NCI-H345 treated with DMSO at 0.1 percent for 48 hours (cell line): ENCODE data around the gene RALGPS1.

Experiments
- DNase-seq: peaks from one replicate; lab custom pipeline; 2025; ENCODE audit not compliant: unreplicated experiment; lab: John Stamatoyannopoulos, UW

Gene RALGPS1

DNA sequence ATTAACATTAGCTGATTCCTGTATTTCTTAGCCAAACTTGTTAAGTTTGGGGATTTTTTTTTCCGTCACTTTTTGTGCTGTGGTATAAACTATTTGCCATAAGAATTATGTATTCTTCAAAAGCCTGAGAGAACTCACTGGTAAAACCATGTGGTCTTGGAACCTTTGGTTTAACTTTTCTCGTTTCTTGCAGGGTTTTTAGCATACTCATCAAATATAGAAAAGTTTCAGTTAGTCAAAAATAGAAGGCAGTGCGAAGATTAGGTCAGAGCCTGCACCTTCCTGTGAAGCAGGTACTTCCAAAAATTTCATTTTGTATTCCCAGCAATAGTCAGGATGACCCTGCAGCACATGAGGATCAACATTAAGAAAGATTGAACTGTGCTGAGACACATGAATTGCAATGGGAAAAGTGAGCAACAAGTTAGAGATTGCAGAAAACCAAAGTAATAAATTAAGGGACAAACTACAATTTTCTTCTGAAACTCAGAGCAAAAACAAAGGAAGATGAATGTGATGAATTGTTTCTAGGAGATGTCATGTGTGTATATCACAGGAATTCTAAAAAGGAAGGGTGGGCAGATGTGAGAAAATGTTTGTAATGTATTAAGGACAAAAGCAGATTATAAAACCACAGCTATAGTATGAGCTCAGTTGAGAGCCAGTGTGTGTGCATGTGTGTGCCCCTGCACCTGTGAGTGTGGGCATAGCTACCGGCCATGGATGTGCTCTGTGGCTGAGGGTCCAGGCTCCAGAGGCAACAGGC lies 105.6 kb downstream of the RALGPS1 start:
- no peak for DNase-seq

DNA sequence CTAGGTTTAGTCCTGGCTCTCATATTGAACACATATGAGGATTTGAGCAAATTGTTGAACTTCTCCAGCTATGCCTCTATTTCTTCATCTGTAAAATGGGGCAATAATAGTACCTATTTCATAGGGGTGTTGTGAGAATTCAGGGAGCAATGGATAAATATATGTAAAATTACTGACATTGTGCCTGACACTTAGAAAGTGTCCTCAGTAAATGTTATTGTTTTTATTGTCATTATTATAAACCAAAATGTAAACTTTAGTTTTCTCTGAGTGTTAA lies 106.2 kb downstream of the RALGPS1 start:
- DNase-seq, result no peak

DNA sequence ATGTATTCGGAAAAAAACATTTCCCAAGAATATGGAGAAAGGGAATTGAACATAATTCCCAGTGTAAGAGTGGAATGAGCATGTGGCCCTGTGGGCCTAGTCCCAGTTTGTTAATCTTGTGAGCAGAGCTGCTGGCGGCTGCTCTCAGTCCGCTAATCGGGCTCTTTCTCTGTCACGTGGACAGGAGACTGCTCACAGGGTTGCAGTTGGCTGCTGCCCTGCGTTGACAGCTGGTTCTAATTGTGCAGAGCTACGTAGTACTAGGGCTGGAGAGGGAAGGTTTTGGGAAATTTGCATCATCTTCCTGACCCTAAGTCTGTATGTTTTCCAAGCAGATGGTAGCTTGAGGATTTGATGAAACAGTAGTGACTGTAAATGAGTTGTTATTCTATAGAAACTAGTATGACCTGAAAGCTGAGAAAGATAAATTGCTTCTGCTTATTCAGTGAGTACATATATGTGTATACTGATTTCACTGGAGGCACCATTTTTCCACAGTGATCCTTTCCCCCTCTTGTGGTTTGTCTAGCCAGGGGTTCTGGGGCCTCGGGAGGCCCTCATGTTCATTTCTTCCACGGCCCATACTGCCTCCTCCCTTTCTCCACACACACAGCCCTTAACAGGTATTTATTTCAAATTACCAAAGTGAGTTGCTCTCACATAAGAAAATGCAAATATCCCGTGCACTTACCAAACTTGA lies 107.2 kb downstream of the RALGPS1 start:
- no peak for DNase-seq

DNA sequence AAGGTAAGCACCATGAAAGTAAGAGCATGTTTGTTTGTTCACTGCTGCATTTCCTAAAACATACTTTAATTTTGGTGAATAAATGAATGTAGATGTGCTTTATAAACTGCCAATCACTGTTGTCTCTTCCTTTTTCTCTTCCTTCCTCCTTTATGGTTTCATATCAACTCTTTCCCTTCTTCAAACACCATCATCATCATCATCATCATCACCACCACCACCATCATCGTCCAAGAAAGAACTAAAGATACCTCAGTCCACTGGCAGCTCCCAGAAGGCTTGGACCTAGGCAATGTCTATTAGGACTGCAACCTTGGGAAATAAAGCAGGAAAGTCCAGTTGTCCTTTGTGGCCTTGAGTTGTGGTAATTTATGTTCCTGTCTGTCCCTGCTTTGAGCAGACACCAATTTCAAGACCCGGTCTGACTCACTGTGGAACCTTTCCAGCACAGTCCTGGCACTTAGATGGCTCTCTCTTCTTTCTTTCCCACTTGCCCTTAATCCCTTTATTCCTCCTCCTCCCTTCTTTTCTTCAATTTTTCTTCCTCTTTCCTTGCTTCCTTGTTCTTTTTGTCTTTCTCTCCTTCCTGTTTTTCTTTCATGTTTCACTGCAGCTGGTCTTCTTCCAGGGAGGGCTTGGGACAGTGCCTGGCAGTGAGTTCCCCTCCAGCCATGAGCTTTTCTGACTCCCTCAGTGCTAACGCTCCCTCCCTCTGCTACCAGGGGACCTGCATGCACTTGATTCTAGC lies 108.5 kb downstream of the RALGPS1 start:
- no peak for DNase-seq

DNA sequence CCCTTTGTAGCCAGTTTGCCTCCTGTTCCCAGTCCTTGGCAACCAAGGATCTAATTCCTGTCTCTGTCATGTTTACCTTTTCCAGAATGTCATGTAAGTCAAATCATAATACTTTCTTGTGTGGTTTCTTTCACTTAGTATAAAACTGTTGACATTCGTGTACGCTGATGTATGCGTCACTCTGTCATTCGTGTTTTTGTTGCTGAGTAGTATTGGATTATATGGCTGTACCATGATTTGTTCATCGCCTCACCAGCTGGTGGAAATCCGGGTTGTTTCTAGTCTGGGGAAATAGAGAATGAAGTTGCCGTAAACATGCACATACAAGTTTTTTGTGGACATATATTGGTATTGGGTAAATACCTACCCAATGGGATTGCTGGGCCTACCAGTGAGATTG lies 110.5 kb downstream of the RALGPS1 start:
- no peak for DNase-seq

DNA sequence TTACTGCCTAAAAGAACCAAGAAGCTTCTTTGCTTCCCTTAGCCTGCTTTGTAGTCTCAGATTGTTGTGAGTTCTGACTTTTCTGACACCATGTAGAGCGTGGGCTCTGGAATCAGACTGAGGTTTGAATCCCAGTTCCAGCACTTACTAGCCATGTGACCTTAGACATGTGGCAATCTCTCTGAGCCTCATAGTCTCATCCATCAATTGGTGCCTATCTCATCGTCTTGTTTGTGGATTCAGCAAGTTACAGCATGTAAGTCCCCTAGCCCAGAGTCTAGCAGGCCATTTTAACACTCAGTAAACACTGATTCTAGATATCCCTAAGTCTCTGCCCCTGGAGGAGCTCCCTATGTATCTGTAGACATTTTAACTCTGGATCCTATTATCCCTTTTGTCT lies 113.1 kb downstream of the RALGPS1 start:
- no peak for DNase-seq

DNA sequence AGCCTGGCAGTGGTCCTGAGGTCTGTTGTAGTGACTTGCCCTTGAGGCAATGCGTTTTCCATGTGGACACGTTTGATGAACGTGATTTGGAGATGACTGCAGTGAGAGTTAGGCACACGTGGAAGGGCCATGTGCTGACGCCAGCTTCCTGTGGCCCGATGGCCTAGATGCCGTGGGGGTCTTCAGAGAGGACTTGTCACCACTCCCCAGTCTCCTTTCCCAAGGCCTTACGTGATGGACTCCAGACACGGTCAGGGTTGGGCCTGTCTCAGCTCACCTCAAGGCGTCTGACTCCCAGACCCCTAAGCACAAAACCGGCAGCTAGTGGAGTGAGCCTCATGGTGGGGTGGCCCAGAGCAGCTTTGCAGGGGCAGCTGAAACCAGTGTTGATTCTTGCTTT lies 115.0 kb downstream of the RALGPS1 start:
- DNase-seq, result no peak

DNA sequence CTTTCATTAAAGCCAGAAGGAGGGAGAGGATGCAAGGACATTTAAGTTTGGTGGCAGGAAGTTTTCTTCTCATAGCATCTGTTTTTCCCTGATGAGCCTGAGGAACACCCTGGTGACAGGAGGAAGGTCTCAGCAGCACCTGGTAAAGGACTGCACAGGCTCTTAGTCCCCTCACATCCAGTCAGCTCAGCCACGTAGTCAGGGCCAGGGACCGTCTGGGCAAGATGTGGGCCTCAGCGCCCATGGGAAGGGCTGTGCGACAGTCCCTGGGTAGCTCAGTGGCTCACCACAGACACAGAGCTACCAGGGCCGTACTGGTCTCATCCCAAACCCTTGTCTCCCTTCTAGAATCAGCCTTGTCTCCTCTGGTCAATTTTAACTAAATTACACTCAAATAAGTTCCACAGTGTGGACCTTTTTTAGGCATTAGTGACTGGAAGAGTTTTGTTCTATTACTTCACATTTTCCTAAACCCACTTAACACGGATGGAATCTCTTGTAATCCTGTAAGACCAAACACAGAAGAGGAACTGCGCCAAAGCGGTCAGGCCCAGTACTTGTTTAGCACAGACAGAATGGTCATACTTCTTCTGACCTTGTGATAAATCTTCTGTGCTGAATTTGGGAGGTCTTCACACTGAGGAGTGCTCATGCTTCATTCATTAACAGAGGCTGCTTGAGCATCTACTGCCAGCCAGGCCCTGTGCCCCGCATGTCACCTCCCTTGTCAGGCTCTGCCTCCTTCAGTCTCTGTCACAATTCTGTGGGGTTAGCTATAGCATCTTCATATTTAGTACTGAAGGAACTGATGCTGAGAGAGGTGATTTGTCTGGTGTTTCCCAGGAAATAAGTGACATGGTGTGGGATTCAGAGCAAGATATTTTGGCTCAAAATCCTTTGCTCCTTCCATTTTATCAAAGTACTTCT lies 116.5 kb downstream of the RALGPS1 start:
- DNase-seq, result no peak

DNA sequence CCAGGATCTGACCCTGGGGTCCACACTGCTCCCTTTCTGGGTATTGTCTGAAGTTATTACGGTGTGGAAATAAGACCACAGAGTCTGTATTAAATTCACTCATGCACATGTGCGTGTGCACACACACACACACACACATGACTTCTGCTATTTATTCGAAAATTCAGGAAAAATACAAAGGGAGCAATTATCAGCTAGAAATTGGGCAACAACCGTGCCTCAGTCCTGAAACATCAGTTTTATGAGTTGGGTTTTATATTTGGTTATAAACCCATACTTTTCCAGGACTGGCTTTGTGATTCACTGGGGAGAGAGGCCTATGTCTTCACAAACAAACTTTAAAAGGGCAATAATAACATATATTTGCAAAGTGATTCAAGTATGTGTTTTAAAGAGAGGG lies 117.7 kb downstream of the RALGPS1 start:
- DNase-seq, result no peak

DNA sequence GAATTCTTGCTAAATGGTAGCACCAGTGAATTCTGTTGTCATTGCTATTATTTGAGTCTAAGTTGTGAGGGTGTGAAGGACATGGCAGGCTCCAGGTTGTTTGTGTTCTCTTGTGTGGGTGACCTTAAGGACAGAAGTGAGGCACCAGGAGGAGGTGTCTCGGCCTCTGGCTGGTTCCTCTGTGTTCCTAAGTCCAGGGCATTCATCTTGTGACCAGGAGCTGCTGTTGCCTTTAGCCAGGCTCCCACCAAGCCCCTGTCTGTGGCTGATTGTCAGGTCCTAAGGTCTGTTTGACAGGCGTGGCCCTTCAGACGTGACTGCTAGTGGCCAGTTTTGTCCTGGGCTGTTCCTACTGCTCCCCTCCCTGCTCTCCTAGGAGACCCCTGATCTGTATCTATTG lies 118.5 kb downstream of the RALGPS1 start:
- no peak for DNase-seq

DNA sequence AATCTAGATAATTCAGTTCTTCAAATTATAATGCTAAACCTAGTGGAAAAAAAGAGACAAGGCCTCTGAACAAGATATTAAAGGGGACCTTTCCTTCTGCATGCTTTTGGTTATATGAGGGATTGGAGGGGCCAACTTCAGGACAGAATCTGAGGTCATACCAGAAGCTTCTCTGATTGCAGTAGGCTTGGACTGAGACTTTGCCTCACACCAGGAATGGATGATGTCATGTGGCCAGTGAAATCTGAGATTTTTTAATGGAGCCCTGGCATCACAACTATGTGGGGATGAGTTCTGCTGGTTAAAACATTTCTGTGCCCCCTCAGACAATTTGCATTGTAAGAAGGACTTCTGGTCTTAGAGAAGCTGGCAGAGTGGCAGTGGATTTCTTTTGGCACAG lies 119.2 kb downstream of the RALGPS1 start:
- DNase-seq, result no peak

DNA sequence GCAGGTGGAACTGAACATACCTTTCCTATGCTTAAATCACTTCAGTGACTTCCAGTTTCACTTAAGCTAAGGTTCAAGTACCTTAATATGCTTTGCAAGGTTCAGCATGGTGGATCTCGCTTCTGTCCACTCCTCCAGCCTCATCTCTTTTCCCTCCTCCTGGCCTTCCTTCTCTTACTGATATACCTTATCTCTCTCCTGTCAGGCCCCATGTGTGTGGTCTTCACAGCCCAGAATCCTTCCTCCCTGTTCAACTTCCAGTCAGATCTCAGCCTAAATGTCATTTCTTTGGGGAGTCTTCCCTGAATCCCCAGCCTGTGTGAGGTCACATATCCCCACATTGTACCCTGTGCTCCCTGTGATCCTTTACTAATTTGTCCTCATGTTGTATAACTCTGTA lies 120.1 kb downstream of the RALGPS1 start:
- no peak for DNase-seq

DNA sequence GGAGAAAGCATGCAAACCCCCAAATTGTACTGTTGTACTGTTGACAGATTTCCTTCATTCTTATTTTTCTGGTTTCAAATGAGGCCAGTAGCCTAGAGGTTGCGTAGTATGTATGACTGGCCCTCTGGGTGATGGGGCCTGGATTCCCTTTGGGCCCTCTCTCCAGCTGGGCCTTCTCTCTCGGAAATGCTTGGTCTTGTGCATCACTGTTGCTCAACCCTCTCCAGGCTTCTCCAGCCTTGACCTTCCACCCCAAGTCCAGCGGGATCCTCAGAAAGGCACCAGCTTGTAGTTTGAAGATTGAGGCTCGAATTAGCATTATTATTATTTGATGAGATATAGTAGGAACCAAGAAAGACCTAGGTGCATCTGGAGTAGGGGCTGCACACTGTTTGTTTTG lies 120.8 kb downstream of the RALGPS1 start:
- no peak for DNase-seq

DNA sequence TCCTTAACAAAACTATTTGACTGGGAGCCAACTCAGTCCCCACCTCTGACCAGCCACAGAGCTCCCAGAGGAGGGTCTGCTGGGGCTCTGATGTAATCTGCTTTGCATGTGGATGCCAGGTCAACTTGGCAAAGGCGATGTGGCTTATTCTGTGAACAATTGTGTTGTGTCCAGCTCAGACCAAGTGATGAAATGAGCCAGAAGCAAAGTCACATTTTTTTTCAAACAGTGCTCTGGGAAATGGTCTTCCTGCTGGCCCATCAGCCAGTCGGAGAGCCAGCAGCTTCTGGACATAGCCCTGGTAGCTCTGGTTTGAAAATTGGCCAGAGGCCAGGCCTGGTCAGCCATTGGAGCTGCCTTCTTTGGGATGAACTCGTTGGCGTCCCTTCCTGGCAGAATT lies 121.4 kb downstream of the RALGPS1 start:
- no peak for DNase-seq

DNA sequence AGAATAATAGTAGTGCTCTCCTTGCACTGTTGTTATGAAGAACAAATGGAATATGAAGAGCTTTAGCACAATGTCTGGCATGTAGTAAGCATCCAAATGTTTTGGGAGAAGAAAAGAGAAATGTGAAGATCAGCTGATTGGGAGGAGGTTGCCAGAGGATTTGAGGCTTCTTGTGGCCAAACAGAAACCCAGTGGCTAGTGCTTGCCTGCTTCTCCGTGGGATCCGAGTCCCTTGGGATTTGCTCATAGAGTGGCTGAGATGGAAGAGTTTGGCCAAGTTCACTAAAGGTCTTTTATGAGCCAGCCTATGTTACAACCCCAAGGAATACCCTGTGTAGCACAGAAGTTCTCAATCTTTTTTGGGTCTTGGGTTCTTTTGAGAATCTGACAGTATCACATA lies 121.9 kb downstream of the RALGPS1 start:
- DNase-seq, result no peak

DNA sequence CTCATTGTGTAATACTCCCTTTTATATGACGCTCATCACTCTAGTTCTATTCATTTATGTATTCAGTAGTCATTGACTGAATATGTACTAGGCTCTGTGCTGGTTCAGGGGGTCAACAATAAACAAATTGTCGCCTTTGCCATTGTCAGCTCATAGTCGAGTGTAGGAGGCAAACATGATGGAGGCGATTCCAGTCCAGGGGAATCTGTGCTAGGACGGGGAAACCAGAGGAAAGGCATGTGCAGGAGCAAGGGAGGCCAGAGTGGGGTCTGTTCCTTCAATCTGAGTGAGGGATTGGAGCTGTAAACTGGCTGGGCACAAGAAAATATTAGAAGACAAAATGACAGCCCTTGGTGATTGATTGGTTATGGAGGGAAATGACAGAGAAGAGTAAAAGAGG lies 123.9 kb downstream of the RALGPS1 start:
- DNase-seq, result no peak

DNA sequence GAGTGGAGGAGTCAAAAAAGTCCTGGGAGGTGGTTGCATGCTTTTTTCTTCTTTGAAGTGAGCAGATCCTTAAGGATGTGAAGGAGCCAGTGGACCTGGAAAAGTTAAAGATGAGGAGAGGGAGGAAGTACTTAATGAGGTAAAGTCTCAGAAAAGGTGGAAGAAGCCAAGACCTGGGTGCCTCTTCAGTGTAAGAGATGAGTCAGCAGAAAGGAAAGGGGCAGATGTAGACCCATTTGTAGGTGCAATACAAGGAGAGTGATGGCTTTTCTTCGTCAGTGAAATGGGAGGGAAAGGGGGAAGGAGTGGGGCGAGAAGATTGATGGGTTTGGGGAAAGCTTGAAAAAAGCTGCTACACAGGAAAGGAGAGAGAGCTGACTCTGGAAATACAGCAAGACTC lies 124.9 kb downstream of the RALGPS1 start:
- DNase-seq, result no peak

DNA sequence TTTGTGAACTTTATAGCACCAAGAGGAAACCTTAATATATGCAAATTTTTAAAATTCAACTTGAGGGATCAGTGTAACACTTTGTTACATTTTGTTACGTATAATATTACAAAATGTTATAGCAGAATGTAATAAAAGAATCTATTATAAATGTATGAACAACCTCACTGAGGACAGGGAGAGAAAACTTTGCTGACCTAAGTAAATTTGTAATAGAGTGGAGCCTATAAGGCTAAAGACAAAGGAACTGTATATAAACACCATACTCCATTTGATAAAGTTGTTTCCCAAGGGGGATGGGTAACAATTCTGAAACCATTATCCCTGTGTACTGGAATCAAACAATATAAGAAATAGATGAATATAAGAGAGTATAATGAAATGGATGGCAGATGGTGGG lies 130.6 kb downstream of the RALGPS1 start:
- DNase-seq, result no peak

DNA sequence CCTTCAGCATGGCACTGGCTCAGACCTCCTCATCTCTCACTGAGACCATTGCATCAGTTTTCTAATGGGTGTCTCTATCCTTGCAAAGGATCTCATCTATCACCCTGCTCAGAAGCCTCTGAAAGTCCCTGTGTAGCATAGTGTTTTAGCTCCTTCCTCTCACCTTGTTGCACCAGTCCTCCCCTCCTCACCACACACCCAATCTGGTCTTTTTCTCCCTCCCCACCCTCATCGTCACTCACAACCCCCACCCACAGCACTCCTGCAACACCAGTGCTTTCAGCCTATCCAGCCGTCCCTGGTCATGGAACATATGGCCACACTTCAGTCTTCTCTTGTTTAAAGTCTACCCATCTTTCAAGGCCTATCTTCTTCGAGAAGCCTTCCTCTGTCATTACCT lies 133.4 kb downstream of the RALGPS1 start:
- DNase-seq, result no peak

DNA sequence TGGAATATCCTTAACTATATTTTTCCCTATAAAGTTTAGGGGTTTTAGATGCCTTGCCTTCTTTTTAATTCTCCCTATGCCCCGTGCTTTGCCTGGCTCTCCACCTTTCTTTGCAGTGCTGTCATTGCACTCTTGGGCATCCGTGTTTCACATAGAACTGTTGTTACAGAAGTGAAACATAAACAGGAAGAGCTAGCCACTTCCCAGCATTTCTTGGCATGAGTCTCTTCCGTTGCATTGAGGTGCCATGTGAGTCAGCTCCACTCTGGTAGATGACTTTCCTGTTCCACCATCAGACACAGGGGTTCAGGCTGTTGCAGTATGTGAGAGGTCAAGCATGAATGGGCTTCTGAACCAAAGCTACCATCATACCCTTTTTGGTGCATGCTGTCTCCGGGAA lies 134.5 kb downstream of the RALGPS1 start:
- no peak for DNase-seq

DNA sequence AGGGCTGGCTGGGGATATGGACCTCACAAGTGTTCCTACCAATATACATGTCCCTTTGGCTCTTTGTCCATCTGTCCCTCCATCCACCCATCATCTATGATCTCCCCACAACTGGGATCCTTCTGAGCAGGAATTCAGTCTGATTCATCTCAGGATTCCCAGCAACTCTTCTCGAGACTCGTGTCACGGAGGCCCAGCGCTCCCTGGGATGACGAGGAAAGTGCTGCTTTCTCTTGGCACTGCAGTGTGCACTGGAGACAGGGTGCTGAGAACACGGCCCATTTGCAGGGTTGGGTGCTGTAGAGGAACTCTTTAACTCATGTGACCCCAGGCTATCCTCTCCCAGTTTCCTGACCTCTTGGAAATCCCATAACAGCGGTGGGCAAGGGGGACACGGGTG lies 135.0 kb downstream of the RALGPS1 start:
- no peak for DNase-seq
